RWPE2 (cell line): ENCODE results near the gene KANTR.
"Not testable (repeated sequence)": the region's sequence is repeated elsewhere in the genome, so short reads cannot be mapped to it uniquely, and the experiment has no call there.

ENCODE experiments used
- ATAC-seq: fragments of 200-7000 bp; cut with Tn5 transposase; 3 replicates; pipeline ENCODE4 v1.9.1; 2021; ENCODE audit warnings: low read depth
- DNase-seq: peaks from one replicate; pipeline ENCODE4 v3.0.0-alpha.2; 2020; ENCODE audit warnings: low spot score
- H3K27ac ChIP-seq: fragments of 450-650 bp; 2 replicates; pipeline ENCODE4 v1.5.1; 2017; ENCODE audit warnings: mild to moderate bottlenecking; ENCODE audit not compliant: poor library complexity, severe bottlenecking
- H3K27me3 ChIP-seq: fragments of 250-450 bp; sonication (Bioruptor Pico); 2 replicates; pipeline ENCODE4 v1.5.1; 2021; ENCODE audit warnings: mild to moderate bottlenecking, moderate library complexity; ENCODE audit not compliant: insufficient read depth, poor library complexity, severe bottlenecking
- H3K36me3 ChIP-seq: fragments of 250-450 bp; sonication (Bioruptor Pico); 2 replicates; pipeline ENCODE4 v1.5.1; 2020; ENCODE audit warnings: low read depth, mild to moderate bottlenecking, moderate library complexity
- H3K4me1 ChIP-seq: fragments of 250-450 bp; sonication (Bioruptor Pico); 2 replicates; pipeline ENCODE4 v1.5.1; 2021; ENCODE audit warnings: mild to moderate bottlenecking, moderate library complexity; ENCODE audit not compliant: insufficient read depth, poor library complexity, severe bottlenecking
- H3K4me3 ChIP-seq: fragments of 250-450 bp; sonication (Bioruptor Pico); 2 replicates; pipeline ENCODE4 v1.5.1; 2021; ENCODE audit warnings: mild to moderate bottlenecking, moderate library complexity; ENCODE audit not compliant: severe bottlenecking
- H3K9me3 ChIP-seq: fragments of 250-450 bp; sonication (Bioruptor Pico); 2 replicates; pipeline ENCODE4 v1.5.1; 2021; ENCODE audit warnings: mild to moderate bottlenecking, moderate library complexity; ENCODE audit not compliant: severe bottlenecking
- CTCF ChIP-seq: fragments of 450-650 bp; IDR thresholded peaks from one replicate; pipeline ENCODE4 v1.5.1; 2017; ENCODE audit warnings: mild to moderate bottlenecking, moderate library complexity; ENCODE audit not compliant: poor library complexity, severe bottlenecking

KANTR gene

DNA sequence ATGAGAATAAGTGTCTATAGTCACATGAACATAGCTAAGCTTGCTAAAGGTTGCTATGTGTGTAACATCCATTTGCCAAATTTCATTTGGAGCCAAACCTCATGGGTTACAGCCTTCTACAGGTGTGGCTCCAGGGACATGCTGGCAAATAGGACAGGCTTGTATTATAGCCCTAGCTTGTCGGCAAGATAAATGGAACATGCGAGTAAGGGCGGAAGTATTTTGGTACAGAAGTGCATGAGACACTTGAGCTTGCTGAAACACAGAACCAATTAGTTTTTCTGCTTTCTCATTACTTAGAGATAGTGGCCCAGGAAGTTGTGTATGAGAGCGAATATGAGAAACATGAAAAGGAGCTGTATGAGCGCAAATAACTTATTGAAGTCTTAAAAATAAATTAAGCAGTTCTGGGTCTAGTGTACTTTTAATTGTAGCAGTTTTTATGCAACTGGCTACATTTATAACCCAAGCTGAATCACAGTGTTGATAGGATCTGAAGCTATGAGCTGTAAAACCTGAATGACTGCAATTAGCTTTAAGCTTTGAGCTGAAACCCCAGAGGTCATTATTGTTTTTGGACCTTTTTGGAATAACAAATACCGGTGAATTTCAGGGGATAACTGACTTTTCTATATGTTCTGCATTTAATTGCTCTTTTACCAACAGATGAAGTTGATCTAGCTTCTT is 66.5 kb downstream of the KANTR start:
- Histone ChIP-seq H3K36me3 (no peaks in the 10 kb centered on the region), H3K4me3 (no peak overlapping the region), H3K27ac (no peak overlapping the region), H3K4me1 (no peaks in the 10 kb centered on the region), H3K27me3 (no peaks in the 10 kb centered on the region), H3K9me3 (no peaks in the 10 kb centered on the region)
- no peak for TF ChIP-seq CTCF
- no peak for ATAC-seq
- no peak for DNase-seq

- no peak for DNase-seq
- no peak for ATAC-seq
- H3K27me3 ChIP-seq = no peaks in the 10 kb centered on the region
- no peaks in the 10 kb centered on the region for H3K4me1 ChIP-seq
- no peak for TF ChIP-seq CTCF
- H3K27ac ChIP-seq = no peak overlapping the region
- no peaks in the 10 kb centered on the region for H3K9me3 ChIP-seq
- H3K36me3 ChIP-seq = no peaks in the 10 kb centered on the region
- no peak overlapping the region for H3K4me3 ChIP-seq
Observed at GRCh38 chrX:53163436-53163835, 69.5 kb downstream of the KANTR start.

- DNase-seq = not testable (repeated sequence)
Observed at GRCh38 chrX:53164566-53164965, 70.6 kb downstream of the KANTR start.

GRCh38 chrX:53166103-53166502 is 72.2 kb downstream of the KANTR start:
- Histone ChIP-seq H3K36me3 (no peaks in the 10 kb centered on the region), H3K4me1 (no peaks in the 10 kb centered on the region), H3K4me3 (no peak overlapping the region), H3K27ac (no peak overlapping the region), H3K27me3 (no peaks in the 10 kb centered on the region), H3K9me3 (no peaks in the 10 kb centered on the region)
- DNase-seq (no peak), ATAC-seq (no peak)
- no peak for TF ChIP-seq CTCF

More at GRCh38 chrX:53164566-53164965, 70.6 kb downstream of the KANTR start:
- not testable (repeated sequence) for H3K27ac ChIP-seq, H3K36me3 ChIP-seq, H3K27me3 ChIP-seq, H3K4me1 ChIP-seq, H3K9me3 ChIP-seq, ATAC-seq, H3K4me3 ChIP-seq

DNA sequence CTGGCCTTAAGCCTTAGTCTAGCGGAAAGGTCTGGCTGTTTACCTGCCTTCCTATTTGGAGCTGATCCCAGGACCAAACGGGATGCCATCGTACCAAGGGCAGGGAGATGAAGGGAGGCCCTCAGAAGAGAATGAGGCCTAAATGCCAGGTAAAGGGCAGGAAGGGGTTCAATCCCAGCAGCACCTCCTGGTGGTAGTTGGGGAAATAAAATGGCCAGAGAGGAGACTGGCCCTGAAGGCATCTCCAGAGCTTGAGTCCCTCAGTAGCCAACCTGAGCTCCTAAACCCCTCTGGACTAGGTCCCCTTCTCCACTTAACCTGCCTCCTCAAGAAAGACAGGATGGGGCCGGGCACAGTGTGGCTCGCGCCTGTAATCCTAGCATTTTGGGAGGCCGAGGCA is 77.4 kb downstream of the KANTR start:
- Histone ChIP-seq H3K27me3 (no peaks in the 10 kb centered on the region), H3K4me3 (no peak overlapping the region), H3K4me1 (no peaks in the 10 kb centered on the region), H3K27ac (no peak overlapping the region), H3K36me3 (no peaks in the 10 kb centered on the region), H3K9me3 (no peaks in the 10 kb centered on the region)
- DNase-seq = no peak
- no peak for ATAC-seq
- no peak for TF ChIP-seq CTCF
